ENCODE data around the gene PDSS2. TPM values are rescaled to one million over a fixed set of nuclear protein-coding genes. Genes with fewer than 3 reads are reported as not detected.

The PDSS2 gene
- total RNA-seq, 4 donors from 2014 or later, result 4.3 to 14.7 (median 12.1) TPM

GRCh38 chr6:107217248-107217647, 242.1 kb downstream of the PDSS2 start:
- Histone ChIP-seq H3K27me3 (no peaks in the 10 kb centered on the region), H3K9me3 (no peaks in the 10 kb centered on the region), H3K27ac (no peak overlapping the region), H3K4me3 (no peak overlapping the region), H3K36me3 (no peaks in the 10 kb centered on the region), H3K4me1 (no peaks in the 10 kb centered on the region)
- no peak for DNase-seq (ENCODE audit: low spot score in 2 of 2)
- no peak for TF ChIP-seq EP300 (IDR thresholded peaks at IDR 0.05)
- no peak for TF ChIP-seq CTCF (IDR thresholded peaks at IDR 0.05)
- TF ChIP-seq POLR2AphosphoS5 (IDR thresholded peaks at IDR 0.05), result no peak
- no peak for TF ChIP-seq POLR2A (IDR thresholded peaks at IDR 0.05)

GRCh38 chr6:107216197-107216933, 243.0 kb downstream of the PDSS2 start:
- H3K27ac ChIP-seq, result no peak overlapping the region
- 85% methylated on average over 8 of the region's 8 CpGs for WGBS
- H3K9me3 ChIP-seq, result no peaks in the 10 kb centered on the region
- H3K36me3 ChIP-seq, result no peaks in the 10 kb centered on the region
- no peaks in the 10 kb centered on the region for H3K4me1 ChIP-seq
- no peak overlapping the region for H3K4me3 ChIP-seq
- H3K27me3 ChIP-seq, result no peaks in the 10 kb centered on the region
- no peak for DNase-seq (ENCODE audit: low spot score in 2 of 2)
- no peak for TF ChIP-seq POLR2AphosphoS5 (IDR thresholded peaks at IDR 0.05)
- TF ChIP-seq EP300 (IDR thresholded peaks at IDR 0.05), result no peak
- no peak for TF ChIP-seq POLR2A (IDR thresholded peaks at IDR 0.05)
- TF ChIP-seq CTCF (IDR thresholded peaks at IDR 0.05), result no peak

- Histone ChIP-seq H3K36me3 (no peaks in the 10 kb centered on the region), H3K4me1 (no peaks in the 10 kb centered on the region), H3K4me3 (no peak overlapping the region), H3K9me3 (no peaks in the 10 kb centered on the region), H3K27ac (no peak overlapping the region), H3K27me3 (no peaks in the 10 kb centered on the region)
- no peak for DNase-seq (ENCODE audit: low spot score in 2 of 2)
- TF ChIP-seq CTCF (IDR thresholded peaks at IDR 0.05), result no peak
- no peak for TF ChIP-seq POLR2AphosphoS5 (IDR thresholded peaks at IDR 0.05)
- no peak for TF ChIP-seq POLR2A (IDR thresholded peaks at IDR 0.05)
- no peak for TF ChIP-seq EP300 (IDR thresholded peaks at IDR 0.05)
- WGBS, result 100% methylated on average over 1 of the region's 1 CpG
Observed at GRCh38 chr6:107215334-107215733, 244.0 kb downstream of the PDSS2 start.

- no peak overlapping the region for H3K27ac ChIP-seq
- no peaks in the 10 kb centered on the region for H3K9me3 ChIP-seq
- no peak for DNase-seq (ENCODE audit: low spot score in 2 of 2)
- H3K4me3 ChIP-seq, result no peak overlapping the region
- H3K36me3 ChIP-seq, result no peaks in the 10 kb centered on the region
- TF ChIP-seq CTCF (IDR thresholded peaks at IDR 0.05) (no peak), EP300 (IDR thresholded peaks at IDR 0.05) (no peak), POLR2AphosphoS5 (IDR thresholded peaks at IDR 0.05) (no peak), POLR2A (IDR thresholded peaks at IDR 0.05) (no peak)
- no peaks in the 10 kb centered on the region for H3K4me1 ChIP-seq
- no peaks in the 10 kb centered on the region for H3K27me3 ChIP-seq
Observed at GRCh38 chr6:107214655-107215054, 244.7 kb downstream of the PDSS2 start.

DNA sequence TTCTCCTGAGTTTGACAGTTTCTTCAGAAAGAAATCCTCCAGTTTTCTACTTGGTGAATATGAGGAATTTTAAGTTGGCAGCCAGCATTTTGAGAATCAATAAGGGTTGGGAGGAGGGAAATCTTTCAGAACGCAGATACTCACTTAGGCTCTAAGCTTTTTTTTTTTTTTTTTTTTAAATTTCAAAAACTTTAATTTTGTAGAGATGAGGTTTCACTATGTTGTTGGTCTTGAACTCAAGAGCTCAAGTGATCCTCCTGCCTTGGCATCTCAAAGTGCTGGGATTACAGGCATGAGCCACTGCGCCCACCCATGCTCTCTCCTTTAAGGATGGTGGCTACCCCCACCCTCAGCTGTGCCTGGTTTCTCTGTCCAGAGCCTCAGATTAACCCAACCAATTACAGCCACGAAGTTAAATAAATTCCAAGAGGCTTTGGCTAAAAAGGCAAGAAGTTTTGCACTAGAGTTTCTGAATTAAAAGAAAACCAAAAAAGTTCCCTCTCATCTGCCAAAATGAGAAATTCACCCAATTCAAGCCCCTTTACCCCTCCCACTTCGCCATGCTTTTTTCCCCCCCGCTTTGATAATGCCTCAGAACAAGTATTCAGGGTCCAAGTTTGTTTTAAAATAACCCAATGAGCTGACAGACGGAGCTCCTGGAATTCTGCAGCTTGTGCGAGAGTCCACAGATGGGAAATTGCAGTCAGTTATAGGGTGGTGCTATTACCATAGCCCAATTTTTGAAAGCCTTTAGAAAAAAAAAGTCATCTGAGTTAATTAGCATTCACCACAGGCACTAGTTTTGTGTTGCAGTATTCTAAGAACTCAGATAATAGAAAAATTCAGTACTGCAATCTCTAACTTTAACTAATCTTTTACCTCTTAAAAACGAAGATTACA, 249.7 kb downstream of the PDSS2 start:
- TF ChIP-seq POLR2AphosphoS5 (IDR thresholded peaks at IDR 0.05) (no peak), EP300 (IDR thresholded peaks at IDR 0.05) (no peak), CTCF (IDR thresholded peaks at IDR 0.05) (no peak), POLR2A (IDR thresholded peaks at IDR 0.05) (no peak)

More for the DNA sequence above, 249.7 kb downstream of the PDSS2 start:
- Histone ChIP-seq H3K36me3 (no peaks in the 10 kb centered on the region), H3K27me3 (no peaks in the 10 kb centered on the region), H3K4me1 (no peaks in the 10 kb centered on the region), H3K4me3 (no peak overlapping the region), H3K27ac (no peak overlapping the region), H3K9me3 (no peaks in the 10 kb centered on the region)
- DNase-seq (ENCODE audit: low spot score in 2 of 2), result no peak
- 90% methylated on average over 8 of the region's 8 CpGs for WGBS

All from suprapubic skin (tissue), 4 donors.